ENCODE measurements around the gene KCNK10.
A peak's percentile ranks its signal among the peaks of the same experiment; 100 is the strongest.

The KCNK10 gene

DNA sequence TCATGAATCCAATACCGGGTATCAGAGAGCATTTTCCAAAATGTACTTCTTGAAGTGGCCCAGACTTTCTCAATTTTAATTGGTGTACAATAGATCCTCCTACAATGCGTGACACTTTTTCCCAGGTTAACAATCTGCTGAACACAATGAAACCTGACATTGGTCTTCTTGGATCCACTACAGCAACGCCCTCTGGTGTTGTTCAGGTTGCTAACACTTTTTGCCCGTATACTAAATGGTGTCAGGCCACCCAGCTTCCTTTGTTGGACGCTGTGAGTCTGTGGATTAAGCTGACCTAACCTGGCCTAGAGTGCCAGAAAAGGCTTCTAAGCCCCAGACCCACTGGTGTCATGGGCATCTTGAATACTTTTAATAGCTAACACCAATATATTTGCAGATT lies 89.2 kb downstream of the KCNK10 start:
- H3K9ac ChIP-seq (ENCODE audit: low read length): no peak overlapping the region
- H3K27me3 ChIP-seq (ENCODE audit: low read depth, low read length): peaks cover 4% of the 10 kb centered on the region; the same call in 1 of the 2 replicates
- peaks cover 1% of the 10 kb centered on the region for H3K4me1 ChIP-seq (ENCODE audit: low read length)
- no peak overlapping the region for H3K4me3 ChIP-seq (ENCODE audit: low read length)
- no peak overlapping the region for H3K27ac ChIP-seq (ENCODE audit: low read length)
- TF ChIP-seq CTCF (IDR thresholded peaks at IDR 0.05; ENCODE audit: low read depth, low read length): peak; percentile 75
- no peak for TF ChIP-seq EZH2phosphoT487 (IDR thresholded peaks at IDR 0.05; ENCODE audit: low read depth)
- H3K4me2 ChIP-seq (ENCODE audit: low read length): no peak overlapping the region
- H3K9me3 ChIP-seq (ENCODE audit: insufficient read depth, low read length): no peaks in the 10 kb centered on the region
- H2AFZ ChIP-seq (ENCODE audit: low read depth, low read length): no peak overlapping the region
- no peaks in the 10 kb centered on the region for H3K79me2 ChIP-seq (ENCODE audit: low read length)
- no peaks in the 10 kb centered on the region for H4K20me1 ChIP-seq (ENCODE audit: insufficient read depth, low read length)
- no peaks in the 10 kb centered on the region for H3K36me3 ChIP-seq (replicated peaks; ENCODE audit: low read depth, low read length)

DNA sequence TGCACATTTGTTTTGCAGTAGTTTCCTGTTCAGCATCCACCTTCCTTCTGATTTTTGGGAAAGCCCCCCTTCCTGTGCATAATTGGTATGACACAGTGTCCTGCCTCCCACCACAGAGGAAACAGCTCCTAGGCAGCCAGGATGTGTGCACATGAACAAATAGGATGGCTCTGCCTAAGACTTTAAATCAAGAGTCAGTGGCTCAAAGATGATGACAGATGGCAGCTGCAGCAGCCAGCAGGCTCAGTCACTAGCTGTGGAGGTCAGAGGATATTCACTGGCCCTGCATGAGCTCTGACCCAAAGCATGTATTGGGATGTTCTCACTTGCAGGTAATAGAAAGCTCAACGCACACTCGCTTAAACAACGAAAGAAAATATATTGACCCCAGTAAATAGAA lies 90.3 kb downstream of the KCNK10 start:
- no peaks in the 10 kb centered on the region for H3K36me3 ChIP-seq (replicated peaks; ENCODE audit: low read depth, low read length)
- no peaks in the 10 kb centered on the region for H3K9me3 ChIP-seq (ENCODE audit: insufficient read depth, low read length)
- no peak overlapping the region for H3K27ac ChIP-seq (ENCODE audit: low read length)
- TF ChIP-seq EZH2phosphoT487 (IDR thresholded peaks at IDR 0.05; ENCODE audit: low read depth): no peak
- TF ChIP-seq CTCF (IDR thresholded peaks at IDR 0.05; ENCODE audit: low read depth, low read length): no peak
- H2AFZ ChIP-seq (ENCODE audit: low read depth, low read length): no peak overlapping the region
- H3K27me3 ChIP-seq (ENCODE audit: low read depth, low read length): peaks cover 4% of the 10 kb centered on the region; the same call in 1 of the 2 replicates
- peaks cover 13% of the 10 kb centered on the region for H3K4me1 ChIP-seq (ENCODE audit: low read length)
- H3K4me2 ChIP-seq (ENCODE audit: low read length): no peak overlapping the region
- H3K9ac ChIP-seq (ENCODE audit: low read length): no peak overlapping the region
- no peak overlapping the region for H3K4me3 ChIP-seq (ENCODE audit: low read length)
- H3K79me2 ChIP-seq (ENCODE audit: low read length): no peaks in the 10 kb centered on the region
- H4K20me1 ChIP-seq (ENCODE audit: insufficient read depth, low read length): no peaks in the 10 kb centered on the region

GRCh38 chr14:88231603-88232002 lies 91.5 kb downstream of the KCNK10 start:
- no peaks in the 10 kb centered on the region for H4K20me1 ChIP-seq (ENCODE audit: insufficient read depth, low read length)
- peaks cover 4% of the 10 kb centered on the region; the same call in 1 of the 2 replicates for H3K27me3 ChIP-seq (ENCODE audit: low read depth, low read length)
- no peaks in the 10 kb centered on the region for H3K36me3 ChIP-seq (replicated peaks; ENCODE audit: low read depth, low read length)
- no peaks in the 10 kb centered on the region for H3K9me3 ChIP-seq (ENCODE audit: insufficient read depth, low read length)
- TF ChIP-seq EZH2phosphoT487 (IDR thresholded peaks at IDR 0.05; ENCODE audit: low read depth) (no peak), CTCF (IDR thresholded peaks at IDR 0.05; ENCODE audit: low read depth, low read length) (no peak)
- no peak overlapping the region for H3K9ac ChIP-seq (ENCODE audit: low read length)
- H3K27ac ChIP-seq (ENCODE audit: low read length): no peak overlapping the region
- peaks cover 17% of the 10 kb centered on the region for H3K4me1 ChIP-seq (ENCODE audit: low read length)
- no peaks in the 10 kb centered on the region for H3K79me2 ChIP-seq (ENCODE audit: low read length)
- H3K4me3 ChIP-seq (ENCODE audit: low read length): no peak overlapping the region
- H2AFZ ChIP-seq (ENCODE audit: low read depth, low read length): no peak overlapping the region
- H3K4me2 ChIP-seq (ENCODE audit: low read length): no peak overlapping the region

GRCh38 chr14:88229428-88229827 lies 93.6 kb downstream of the KCNK10 start:
- Histone ChIP-seq H3K4me3 (ENCODE audit: low read length) (no peak overlapping the region), H2AFZ (ENCODE audit: low read depth, low read length) (no peak overlapping the region), H3K4me1 (ENCODE audit: low read length) (peaks cover 31% of the 10 kb centered on the region), H4K20me1 (ENCODE audit: insufficient read depth, low read length) (no peaks in the 10 kb centered on the region), H3K27me3 (ENCODE audit: low read depth, low read length) (no peaks in the 10 kb centered on the region), H3K4me2 (ENCODE audit: low read length) (no peak overlapping the region), H3K27ac (ENCODE audit: low read length) (no peak overlapping the region), H3K9me3 (ENCODE audit: insufficient read depth, low read length) (no peaks in the 10 kb centered on the region), H3K79me2 (ENCODE audit: low read length) (no peaks in the 10 kb centered on the region), H3K36me3 (replicated peaks; ENCODE audit: low read depth, low read length) (no peaks in the 10 kb centered on the region), H3K9ac (ENCODE audit: low read length) (no peak overlapping the region)
- TF ChIP-seq EZH2phosphoT487 (IDR thresholded peaks at IDR 0.05; ENCODE audit: low read depth) (no peak), CTCF (IDR thresholded peaks at IDR 0.05; ENCODE audit: low read depth, low read length) (no peak)

Data from OCI-LY3 (cell line).